ENCODE data around the gene LRFN2.

Gene LRFN2

DNA sequence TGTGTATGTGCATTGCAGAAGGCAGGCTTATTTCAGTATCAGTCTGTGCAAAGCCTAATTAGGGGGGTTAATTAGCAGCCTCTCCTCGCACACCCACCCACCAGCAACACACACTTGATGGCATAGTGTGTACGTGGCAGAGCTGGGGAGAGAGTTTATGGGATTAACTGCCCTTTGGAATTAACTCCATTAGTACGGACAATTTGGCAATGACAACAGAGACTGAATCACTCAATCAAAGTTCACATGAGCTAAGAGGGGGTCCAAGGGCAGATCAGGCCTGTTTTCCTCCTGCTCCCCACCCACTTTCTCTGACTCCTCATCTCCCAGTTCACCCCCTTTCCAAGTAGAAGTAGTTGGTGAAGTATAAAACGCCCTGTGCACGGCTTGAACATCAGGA, 69.5 kb downstream of the LRFN2 start:
- DNase-seq (ENCODE audit: low spot score), result no peak

DNA sequence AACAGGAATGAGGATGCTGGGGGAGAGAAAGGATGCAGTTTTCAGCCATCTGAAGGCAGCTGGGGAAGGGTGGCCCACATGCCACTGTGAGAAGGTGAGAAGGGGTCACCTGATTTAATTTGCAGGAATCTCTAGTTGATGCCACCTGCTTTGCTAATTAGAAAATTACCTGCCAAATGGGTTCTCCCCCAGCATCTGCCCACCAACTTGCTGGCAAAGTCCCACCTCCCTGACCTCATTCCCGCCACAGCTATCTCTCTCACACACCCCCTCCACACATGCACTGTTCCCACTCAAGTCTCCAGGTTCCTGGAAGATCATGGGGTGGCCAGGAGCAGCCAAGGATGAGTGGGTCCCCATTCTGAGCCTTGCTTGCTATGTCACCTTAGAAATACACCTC, 70.7 kb downstream of the LRFN2 start:
- no peak for DNase-seq (ENCODE audit: low spot score)

DNA sequence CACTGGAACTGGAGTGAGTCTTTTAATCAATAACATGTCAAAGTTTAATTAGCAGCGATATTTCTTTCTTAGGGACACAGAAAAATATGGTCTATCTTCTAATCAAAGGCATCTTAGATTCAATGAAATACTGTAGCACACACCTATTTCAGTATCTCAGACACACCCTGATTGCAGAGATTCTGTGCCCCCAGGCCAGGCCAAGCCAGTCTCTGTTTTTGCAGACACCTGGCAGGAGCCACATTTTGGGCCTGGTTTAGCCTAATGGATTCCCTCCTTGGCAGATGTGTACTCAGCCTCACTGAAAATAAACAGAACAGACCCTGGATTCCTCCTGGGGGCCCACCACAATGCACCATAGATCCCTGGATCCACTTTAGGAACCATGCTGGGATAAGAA, 74.8 kb downstream of the LRFN2 start:
- no peak for DNase-seq (ENCODE audit: low spot score)

DNA sequence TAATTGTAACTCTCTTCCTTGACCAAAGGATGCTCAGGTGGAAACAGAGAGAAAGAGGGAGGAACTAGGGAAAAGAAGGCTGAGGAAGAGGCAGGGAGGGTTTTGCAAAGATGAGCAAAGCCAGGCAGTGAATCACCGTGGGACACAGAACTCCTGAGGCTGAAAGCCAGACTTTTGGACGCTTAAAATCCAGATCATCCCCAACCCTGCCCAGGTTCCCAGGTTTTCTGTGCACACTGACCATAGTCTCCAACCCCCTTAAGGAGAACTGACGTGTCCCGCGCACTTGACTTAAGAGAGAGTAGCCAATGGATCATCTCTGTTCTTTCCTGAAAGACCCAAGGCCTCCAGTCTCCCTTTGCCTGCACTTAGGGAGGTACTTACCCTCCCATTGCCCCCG, 75.3 kb downstream of the LRFN2 start:
- no peak for DNase-seq (ENCODE audit: low spot score)

DNA sequence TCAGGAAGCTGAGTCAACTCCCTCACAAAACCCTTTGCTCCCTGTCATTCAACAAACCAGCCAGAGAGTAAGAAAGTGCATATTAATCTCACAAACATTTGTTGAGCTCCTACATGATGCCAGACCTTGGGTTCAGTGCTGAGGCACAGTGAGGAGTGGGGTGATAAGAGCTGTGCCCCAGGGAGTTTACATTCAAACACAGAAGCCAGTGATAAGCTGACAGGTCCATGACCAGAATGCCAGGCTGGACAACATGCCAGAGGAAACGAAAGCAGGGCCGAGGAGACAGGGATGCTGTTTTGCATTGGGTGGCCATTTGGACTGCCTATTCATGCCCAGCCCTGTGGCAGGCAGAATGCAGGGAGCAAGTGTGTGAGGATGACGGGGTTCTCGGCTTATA, 76.7 kb downstream of the LRFN2 start:
- DNase-seq (ENCODE audit: low spot score), result no peak

DNA sequence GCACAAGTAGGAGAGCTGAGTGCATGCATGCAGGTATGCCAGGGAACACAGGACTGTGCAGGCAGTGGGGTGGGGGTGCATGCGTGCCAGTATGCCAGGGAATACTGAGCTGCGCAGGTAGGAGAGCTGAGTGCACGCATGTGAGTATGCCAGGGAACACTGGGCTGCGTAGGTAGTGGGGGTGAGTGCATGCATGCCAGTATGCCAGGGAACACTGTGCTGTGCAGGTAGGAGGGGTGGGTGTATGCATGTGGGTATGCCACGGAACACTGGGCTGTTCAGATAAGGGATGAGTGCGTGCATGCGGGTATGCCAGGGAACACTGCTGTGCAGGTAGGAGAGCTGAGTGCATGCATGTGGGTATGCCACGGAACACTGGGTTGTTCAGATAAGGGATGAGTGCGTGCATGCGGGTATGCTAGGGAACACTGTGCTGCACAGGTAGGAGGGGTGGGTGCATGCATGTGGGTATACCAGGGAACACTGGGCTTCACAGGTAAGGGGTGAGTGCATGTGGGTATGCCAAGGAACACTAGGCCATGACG, 77.4 kb downstream of the LRFN2 start:
- DNase-seq (ENCODE audit: low spot score), result no peak

DNA sequence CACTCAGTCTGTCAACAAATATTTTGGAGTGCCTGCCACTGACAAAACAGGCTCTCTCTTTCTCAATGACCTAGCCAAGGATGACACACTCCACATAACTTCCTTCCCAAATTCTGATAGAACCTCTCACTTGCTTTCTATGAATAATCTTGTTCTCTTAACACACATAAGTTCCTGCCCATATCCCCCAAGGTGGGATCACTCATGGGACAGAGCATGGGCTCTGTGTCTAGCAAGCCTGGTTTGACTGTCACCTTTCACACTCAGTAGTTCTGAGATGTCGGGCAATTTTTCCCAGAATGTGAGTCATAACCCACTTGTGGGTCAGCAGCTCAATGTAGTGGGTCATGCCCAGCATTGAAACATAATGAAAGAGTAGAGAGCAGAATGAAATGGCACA, 78.1 kb downstream of the LRFN2 start:
- no peak for DNase-seq (ENCODE audit: low spot score)

DNA sequence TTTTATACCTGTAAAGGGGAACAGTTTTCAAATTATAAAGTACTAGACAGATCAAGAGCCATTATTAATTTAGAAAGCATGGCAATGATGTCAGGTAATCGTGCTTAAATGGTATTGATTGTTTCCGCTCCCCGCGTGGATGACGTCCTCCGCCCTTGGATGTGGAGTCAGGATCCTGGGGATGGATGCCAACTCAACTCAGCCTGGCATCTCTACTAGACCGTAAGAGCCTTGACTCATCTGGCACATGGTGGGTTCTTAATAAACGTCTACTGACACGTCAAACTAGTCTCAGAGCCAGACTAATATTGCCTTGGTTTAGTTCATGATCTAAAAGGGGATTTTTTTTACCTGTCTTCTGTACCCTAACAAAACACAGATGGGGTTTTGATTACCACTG, 80.2 kb downstream of the LRFN2 start:
- no peak for DNase-seq (ENCODE audit: low spot score)

DNA sequence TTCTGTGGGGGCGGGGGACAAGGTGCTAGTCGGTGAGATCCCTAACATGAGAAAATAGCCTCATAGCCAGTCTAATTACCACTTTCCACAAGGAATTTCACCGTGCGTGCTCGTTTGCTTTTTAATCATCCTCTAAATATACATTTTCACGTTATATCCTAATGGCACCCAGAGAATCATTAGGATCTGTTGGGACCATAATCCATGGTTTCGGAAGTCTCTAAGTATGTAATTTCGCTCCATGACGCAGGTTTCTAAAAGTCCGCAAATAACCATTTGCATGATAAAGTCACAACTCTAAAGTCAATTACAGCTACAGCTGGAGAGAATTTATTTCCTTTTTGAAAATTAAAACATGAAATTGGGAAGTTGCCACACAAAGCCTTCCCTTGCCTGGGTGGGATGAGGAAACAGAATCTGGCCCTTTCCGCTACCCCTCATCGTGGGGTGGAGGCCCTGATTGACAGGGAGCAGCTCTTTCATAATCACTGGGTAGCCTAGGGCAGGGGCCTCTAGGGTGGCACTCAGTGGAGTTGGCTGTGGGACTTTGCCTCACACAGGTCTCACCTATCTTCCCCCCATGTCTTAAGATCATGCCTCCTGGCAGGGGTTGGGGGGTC, 81.9 kb downstream of the LRFN2 start:
- no peak for DNase-seq (ENCODE audit: low spot score)

DNA sequence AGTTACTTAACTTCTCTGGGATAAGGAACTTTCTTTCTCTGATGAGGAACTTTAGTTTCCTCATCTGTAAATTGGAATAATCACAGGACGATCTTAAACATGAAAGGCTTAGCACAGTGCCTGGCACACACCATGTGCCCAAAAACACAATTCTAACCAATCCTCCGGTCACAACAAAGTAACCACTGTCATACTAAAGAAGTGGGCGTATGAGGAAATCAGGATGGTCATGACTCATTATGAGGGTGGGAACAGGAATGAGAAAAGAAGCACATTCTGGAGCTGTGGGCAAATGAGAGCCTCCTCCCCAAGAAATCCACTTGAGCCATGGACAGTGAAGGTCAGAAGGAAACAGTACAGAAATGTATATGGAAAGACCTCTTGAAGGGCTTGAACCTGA, 82.9 kb downstream of the LRFN2 start:
- no peak for DNase-seq (ENCODE audit: low spot score)

DNA sequence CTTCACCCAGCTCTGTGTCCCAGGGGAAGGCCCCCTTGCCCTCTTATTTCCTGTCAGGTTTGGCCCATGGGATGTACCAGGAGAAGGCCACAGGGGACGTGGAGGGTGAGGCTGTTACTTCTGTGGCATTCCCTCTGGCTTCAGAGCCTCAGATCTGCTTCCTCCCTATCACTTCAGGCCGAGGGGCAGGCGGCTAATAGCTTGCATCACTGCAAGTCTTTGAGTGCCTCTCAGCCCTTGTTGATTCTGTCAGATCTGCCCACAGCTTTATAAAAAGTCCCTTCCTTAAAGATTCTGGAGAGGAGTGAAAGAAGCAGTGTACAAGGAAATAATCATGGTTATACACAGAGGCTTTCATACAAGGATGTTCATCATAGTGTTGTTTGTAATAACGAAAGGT, 86.9 kb downstream of the LRFN2 start:
- DNase-seq (ENCODE audit: low spot score), result no peak

DNA sequence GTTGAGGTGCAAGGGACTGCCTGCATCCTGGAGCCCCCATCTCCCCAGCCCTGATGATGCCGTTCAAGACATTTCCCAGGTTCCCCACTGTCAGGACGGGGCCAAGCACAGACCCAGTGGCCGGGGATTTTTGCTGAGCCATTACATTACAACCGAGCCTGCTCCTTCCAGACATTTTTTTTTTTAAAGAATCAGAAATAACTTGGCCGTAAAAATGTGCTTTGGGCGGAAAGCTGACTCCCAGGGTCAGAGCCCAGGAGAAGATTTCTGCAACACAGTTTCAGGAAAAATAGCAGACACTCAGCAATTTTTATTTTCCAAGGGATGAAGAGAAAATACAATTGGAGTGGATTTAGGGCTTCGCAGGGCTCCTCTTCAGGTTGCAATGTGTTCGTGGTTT, 87.9 kb downstream of the LRFN2 start:
- DNase-seq (ENCODE audit: low spot score), result no peak

DNA sequence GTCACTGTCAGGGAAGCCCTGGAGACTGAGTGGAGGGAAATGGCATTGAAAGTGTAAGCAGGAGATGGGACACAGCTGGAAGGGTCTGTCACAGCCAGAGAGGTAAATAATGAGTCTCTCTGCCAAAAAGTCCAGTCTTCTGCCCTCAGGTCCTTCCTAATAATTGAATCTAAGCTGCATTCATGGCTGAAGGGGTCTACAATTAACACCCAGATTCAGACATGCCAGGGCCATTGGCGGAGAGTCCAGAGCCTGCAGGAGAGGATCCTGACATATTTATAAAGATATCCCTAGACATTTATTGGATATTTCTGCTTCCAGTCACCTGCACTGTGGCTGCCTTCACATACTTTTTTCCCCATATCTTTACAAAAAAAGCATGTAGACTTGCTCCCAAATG, 89.0 kb downstream of the LRFN2 start:
- DNase-seq (ENCODE audit: low spot score), result no peak

DNA sequence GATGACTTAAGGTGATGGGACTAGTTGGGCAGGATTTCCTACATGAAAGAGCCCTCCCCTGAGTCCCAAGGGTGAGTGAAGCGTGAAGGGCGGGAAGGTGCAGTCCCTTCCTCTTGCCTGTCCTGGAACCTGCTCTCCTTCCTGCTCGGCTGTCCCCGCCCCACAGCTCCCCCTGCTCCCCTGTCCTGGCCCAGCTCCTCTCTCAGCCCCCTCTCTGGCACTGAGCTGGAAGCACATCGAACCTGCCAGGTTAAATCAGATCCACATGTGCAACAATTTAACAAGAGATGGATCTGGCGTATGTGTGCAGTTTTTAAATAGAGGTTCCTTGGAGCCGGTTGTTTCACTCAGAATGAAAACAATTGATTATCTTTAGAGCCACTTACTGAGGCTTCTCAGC, 95.0 kb downstream of the LRFN2 start:
- DNase-seq (ENCODE audit: low spot score), result no peak

DNA sequence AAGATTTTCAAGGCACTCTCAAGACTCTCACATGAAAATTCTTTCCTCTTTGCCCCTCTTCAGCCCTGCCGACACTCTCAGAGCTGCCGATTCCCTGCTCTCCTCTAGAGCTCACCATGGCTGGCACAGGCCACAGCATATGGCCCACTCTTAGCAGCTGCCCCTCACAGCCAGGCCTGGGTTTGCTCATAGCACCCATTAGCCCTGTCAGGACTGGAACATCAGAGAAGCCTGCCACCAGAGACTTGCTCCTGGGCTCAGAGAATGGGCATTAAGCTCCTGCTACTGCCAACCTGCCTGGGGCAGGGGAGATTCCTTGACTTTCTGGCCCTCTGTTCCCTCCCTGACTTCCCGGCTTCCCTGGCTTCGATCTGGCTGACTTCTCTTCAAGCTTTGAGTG, 96.7 kb downstream of the LRFN2 start:
- no peak for DNase-seq (ENCODE audit: low spot score)

DNA sequence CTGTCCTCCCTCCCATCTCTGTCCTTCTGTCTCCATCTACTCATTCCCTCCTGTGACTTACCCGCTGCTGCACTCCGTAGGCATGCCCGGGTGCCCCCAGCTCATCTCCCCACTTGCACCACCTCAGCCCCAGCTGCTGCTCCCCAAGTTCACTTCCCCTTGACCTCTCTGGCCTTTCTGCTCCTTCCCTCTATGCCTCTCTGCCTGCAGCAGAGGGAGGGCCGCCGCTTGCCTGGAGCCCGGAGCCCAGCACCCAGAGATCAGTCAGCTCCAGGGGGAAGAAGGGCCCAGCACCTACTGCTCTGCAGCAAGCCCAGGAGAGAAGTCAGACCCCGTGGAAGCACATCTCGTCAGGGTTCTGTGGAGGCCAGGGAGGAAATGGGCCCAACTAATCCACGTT, 97.4 kb downstream of the LRFN2 start:
- DNase-seq (ENCODE audit: low spot score), result no peak

DNA sequence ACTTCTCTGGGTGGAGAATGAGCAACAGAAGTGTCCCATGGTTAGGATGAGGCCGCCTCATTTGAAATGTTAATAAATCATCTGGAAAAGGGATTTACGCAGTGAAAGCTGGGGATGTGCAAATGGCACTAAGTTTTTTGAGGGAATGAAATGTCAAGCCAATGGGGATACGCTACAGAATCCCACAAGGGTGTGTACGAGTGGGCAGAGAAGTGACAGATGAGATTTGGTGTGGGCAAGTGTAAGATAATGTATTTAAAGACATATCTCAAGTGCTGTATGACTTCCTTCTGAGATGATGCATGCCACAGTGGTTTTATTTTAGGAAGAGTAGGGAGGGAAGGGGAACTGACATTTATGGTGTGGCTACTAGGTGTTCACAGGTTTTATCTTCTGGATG, 100.6 kb downstream of the LRFN2 start:
- DNase-seq (ENCODE audit: low spot score), result no peak

DNA sequence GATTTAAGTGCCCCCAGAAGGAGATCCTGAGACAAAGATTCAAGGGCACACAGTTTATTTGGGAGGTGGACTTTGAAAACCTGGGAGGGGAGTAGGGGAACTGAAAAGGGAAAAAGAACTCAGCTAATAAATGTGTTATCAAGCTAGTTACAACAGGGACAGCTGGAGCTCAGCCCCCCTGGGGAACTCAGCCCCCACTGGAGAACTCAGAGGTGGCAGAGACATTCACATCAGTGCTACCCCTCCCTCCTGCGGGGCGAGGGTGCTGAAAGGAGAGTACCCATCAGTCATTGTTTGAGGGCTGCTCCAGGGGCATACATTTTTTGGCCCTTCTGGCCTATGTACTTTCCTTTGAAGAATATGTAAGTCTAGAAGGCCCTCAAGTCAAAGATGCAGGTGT, 101.4 kb downstream of the LRFN2 start:
- no peak for DNase-seq (ENCODE audit: low spot score)

DNA sequence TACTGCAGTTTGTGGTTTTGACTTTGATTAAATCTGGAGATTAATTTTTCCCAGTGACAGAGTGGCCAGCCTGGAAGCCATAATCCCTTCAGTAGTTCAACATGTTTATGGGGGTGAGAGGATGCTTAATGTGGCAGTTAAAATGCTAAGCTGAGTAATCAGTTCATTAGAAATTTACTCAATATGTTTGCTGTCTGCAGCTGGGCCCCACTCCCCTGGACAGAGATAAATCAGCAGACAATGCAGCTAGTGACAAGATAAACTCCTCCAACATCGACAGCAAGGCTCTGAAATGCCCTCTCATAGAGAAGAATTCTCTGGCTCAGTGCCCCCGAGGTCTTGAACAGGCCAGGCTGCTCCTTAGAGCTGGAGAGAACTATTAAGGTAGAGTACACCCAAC, 101.9 kb downstream of the LRFN2 start:
- no peak for DNase-seq (ENCODE audit: low spot score)

DNA sequence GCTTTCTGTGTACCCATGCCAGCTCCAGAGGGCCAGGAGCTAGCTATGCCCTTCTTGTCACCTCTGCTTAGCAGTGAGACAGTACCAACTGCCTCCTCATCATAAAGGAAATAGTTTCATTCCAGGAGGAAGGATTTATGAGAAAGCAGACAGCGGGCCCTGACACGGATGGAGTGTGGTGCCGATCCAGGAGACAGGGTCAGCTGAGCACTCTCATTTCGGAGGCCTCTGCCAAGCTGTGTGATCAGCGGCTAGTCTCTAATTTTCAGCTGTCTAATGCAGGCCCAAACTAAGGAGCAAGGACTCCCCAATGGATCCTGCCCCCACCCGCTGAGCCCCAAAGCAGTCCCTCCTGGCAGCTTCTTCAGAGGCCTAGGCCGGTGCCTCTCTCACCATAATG, 103.1 kb downstream of the LRFN2 start:
- no peak for DNase-seq (ENCODE audit: low spot score)

DNA sequence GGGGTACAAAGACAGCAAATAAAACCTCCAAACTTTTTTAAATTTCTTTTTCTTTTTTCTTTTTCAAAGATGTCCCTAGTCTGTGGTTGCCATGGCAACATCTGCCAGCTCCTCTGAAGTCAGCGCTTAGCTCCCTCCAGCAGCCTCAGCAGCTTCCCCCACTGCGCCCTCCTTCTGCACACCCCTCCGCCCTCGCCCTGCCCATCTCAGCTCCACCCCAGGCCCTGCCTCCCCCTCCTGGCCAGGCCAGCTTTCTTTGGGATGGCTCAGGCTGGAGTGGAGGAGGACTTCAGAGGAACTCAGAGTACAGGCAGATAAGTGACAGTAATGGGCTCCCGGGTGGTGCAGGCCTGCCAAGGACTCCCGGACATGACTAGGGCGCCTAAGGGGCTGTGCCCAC, 104.6 kb downstream of the LRFN2 start:
- peak; percentile 11 for DNase-seq (ENCODE audit: low spot score)

DNA sequence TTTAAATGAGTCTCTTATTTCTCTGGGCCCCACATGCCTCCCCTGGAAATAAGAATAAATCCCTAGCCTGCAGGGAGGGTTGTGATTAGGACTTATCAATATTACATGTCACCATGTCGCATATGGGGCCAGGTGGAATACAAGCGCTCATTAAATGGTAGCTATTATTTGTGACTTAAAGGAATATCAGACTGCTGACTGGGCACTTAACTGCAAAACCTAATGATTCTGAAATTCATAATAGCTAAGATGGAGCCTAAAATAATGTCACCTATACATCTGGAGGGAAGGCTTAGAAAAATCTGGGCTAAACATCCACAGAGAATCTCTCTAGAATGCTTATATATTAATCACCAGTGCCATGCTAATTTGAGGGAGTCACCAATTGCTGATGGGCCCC, 106.5 kb downstream of the LRFN2 start:
- no peak for DNase-seq (ENCODE audit: low spot score)

DNA sequence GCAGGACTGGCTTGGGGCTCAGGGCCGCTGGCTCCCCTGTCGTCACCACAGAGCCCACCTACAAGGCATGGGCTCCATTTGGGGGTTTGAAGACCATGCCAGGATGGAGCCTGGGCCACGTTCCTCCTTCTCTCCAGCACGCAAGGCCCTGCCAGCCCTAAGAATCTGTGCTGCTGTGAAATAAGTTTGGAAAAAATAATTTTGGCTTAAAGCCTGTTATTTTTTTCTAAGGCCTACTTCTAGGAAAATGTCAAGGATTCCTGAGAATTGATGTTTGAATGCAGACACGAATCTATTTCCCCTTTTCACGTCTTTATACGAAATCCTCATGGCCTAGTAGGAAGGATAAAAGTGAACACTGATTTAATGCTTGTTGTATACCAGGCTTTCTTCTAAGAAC, 107.5 kb downstream of the LRFN2 start:
- no peak for DNase-seq (ENCODE audit: low spot score)

DNA sequence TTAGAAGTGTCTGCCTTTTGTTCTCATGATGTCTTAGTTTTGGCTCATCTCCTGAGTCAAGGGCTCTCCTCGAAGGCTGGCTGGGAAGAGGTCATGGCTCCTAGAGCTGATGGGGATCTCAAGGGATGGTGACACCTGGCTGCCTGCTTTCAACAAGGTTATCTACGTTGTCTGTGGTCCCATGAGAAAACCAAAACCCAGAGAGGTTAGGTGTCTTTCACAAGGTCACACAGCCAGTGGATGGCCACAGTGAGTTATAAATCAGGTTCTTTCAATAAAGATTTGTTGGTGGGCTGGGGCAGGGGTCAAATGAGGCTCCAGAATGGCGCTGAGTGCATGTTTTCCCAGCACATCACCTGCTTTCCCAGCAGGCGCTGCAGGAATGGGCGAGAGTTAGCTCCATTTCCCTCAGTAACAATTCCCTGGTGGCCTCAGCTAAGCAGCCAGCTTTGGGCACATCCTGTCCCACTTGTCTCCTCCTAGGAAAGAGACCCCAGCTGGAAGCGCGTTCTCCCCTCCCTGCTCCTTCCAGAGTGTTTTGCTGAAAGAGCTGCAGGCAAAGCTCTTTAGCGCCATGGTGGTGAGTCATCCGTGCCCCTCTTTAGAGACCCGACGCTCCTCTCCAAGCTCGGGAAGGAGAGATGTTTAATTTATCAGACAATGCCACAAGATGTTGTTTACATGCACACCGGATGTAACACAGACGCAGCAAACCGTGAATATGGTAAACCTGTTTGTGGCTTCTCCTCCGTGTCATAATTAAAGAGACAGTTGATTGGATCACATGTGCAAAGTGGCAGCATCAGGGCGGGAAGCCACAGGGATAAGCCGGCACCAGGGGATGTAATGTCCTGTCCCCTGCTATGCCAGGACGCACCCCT, 109.7 kb downstream of the LRFN2 start:
- no peak for DNase-seq (ENCODE audit: low spot score)
